GM19455 (cell line): Measurements from ENCODE around the gene DLGAP4.
"Not testable (repeated sequence)": the region's sequence is repeated elsewhere in the genome, so short reads cannot be mapped to it uniquely, and the experiment has no call there.

Experiments
- ATAC-seq: cut with Tn5 transposase; IDR thresholded peaks from one replicate; pipeline ENCODE4 v1.9.1; 2021; ENCODE audit not compliant: unreplicated experiment

The DLGAP4 gene

DNA sequence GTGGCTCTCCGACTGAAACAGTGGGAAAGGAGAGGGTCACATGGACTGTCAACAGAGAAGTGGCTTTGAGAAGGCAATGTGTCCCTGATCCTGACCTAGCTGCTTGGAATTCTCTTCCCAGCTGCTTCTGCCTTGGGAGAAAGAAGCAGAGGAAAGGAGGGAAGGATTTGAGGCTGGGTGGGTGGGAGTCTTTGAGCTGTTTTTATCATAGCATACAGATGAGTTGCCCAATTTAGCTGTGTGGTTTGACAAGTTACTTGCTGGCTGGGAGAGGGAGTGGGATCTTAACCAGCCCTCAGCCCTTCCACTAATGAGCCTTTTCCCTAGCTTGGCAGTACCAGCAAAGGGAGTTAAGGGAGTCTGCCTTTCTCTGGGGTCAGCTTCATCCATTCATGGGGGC lies 184.1 kb downstream of the DLGAP4 start:
- ATAC-seq = no peak

DNA sequence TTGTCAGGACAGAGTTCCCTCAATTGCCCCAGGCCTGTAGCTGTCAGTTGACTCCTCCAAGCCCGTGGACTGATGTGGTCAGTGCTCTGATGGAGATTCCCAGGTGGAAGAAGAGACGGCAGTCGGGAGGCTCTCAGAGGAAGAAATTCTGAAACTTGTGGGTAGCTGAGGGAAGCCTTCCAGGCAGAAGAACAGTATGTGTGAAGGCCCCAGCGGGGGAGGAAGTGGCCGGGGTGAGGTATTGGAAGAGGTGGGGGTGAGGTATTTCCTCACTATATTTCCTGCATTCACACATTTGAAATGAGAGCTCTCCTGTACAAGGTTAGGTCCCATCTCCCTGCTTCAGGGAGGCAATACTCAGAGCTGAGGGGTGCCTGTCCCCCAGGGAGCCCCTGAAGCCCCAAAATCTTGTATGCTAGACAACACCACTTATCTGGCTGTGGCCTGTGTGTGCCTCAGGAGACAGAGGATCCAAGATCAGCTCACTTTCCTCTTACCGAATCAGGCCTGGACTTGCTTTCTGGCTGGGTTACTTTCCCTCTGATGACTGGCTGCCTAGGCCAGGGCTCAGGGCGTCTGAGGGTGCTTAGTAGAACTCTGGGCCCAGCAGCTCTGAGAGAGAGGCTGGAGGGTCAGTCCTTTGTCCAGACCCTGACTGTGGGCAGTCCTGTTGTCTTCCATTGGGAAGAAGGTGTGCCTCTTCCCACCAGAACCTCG lies 185.9 kb downstream of the DLGAP4 start:
- ATAC-seq = no peak

GRCh38 chr20:36493051-36493800 lies 187.1 kb downstream of the DLGAP4 start:
- ATAC-seq = no peak

DNA sequence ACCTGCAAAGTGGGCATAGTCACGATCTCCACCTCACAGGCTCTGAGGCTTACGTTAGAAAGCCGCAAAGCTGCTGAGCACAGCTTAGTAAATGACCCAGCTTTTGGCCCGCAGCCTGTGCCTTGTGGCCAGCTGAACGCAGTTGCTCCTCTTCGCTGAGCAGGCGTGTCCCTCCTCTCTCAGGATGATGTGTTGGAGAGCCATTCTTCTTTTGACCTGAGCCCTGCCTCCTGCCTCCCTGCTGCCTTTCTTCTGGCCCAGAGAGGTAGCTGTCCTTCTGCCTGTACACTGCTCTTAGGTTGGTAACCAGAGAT lies 187.6 kb downstream of the DLGAP4 start:
- ATAC-seq = no peak

DNA sequence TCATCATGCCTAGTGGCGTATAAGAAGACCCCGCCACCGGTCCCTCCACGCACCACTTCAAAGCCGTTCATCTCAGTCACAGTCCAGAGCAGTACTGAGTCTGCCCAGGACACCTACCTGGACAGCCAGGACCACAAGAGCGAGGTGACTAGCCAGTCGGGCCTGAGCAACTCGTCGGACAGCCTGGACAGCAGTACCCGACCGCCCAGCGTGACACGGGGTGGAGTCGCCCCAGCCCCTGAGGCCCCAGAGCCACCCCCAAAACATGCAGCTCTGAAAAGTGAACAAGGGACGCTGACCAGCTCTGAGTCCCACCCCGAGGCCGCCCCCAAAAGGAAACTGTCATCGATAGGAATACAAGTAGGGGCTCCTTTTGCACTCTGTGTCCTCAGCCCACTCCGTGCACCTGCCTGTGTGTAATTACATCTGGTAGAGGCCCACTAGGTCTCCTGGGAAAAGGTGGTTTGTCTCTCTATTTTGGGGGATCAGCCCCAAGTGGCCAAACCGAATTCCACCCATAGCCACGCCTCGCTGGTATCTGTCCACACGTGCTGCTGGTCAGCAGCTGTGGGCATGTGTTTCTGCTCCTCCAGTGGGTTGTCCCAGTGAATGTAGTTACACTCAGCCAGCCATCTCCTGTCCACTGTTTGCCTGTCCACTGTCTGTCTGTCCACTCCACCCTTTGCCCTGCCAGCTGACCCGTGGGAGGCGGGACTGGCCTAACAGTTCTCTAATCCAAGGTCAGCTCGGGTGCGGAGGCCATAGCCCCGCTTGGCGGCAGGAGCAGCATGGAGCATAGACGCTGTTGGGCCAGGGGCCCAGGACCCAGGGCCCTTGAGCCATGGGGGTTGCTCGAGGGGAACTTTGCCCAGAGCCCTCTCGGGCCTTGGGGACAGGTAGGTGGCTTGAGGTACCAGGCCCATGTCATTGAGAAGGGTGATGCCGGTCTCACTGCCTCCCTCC lies 190.8 kb downstream of the DLGAP4 start:
- no peak for ATAC-seq

DNA sequence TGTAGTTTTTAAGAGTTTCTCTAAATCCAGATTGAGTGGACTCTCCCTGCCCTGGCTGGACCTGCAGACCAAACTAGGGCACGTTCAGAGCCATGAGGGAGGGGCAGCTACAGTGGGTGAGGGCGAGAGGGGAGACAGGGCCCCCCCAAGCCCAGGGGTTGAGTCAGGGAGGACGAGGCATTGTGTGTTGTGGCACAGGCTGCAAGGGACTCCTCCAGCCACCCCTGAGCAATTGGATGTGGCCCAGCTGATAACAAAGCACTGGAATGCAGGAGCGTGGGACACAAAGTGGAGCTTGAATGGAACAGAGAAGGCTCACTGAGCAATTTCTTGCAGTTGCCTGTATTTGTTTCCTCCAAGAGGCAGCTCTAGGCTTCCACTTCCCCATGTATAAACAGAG lies 191.7 kb downstream of the DLGAP4 start:
- no peak for ATAC-seq

- ATAC-seq = no peak
Observed at GRCh38 chr20:36498386-36499179, 192.4 kb downstream of the DLGAP4 start.

- no peak for ATAC-seq
Observed at GRCh38 chr20:36499211-36499610, 193.1 kb downstream of the DLGAP4 start.

DNA sequence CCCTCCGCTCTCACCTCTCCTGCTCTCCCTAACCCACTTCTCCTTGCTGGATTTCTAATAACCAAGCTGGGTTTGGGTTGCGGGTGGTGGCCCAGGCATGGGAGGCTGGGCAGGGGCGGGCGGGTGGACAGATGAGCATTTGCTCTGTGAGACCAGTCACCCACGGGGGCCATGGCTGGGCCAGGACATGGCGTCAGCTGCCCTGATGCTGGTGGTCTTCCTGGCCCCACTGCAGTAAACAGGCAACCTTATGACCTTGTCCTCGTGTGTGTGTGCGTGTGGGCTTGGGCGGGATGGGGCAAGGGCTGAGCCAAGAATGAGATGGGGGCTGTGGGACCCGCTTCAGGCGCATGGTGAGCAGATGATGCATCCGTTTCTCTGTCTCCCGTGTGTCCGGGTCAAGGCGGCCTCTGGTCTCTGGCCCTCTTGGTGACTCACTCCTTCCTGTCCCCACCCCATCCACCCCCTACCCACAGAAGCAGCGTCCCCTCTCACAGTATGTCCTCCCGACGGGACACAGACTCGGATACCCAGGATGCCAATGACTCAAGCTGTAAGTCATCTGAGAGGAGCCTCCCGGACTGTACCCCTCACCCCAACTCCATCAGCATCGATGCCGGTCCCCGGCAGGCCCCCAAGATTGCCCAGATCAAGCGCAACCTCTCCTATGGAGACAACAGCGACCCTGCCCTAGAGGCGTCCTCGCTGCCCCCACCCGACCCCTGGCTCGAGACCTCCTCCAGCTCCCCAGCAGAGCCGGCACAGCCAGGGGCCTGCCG lies 193.8 kb downstream of the DLGAP4 start:
- ATAC-seq = no peak

GRCh38 chr20:36501367-36502006 lies 195.3 kb downstream of the DLGAP4 start:
- ATAC-seq = no peak

DNA sequence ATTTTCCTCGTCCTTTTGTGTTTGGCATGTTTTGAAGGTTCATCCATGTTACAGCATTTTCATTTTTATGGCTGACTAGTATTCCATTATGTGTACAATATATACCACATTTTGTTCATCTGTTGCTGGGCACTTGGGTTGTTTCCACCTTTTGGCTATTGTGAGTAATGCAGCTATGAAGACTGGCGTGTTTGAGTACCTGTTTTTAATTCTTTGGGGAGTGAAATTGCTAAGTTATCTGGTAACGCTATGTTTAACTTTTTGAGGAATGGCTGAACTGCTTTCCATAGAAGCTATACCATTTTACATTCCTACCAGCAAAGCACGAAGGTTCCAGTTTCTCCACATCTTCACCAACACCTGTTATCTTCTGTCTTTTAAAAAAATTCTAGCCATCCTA lies 198.2 kb downstream of the DLGAP4 start:
- ATAC-seq = no peak

GRCh38 chr20:36506253-36506652 lies 200.1 kb downstream of the DLGAP4 start:
- ATAC-seq = no peak

DNA sequence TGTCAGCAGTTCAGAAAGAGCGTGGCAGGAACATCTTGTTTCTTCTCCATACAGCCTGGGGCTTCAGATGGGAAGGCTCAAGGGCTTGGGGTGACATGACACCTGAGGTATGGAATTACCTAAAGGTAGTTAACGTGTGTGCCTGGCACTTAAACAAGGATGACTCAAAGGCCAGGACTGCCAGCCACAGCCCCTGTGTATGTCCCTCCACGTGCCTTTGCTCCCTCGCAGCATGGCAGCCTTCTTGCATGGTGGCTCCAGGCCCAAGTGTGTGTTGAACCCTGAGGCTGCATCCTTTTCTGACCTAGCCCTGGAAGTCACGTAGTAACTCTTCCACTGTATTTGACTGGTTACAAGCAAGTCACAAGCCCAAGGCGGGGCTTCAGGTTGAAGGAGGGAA lies 201.6 kb downstream of the DLGAP4 start:
- no peak for ATAC-seq

GRCh38 chr20:36519012-36519719 lies 213.0 kb downstream of the DLGAP4 start:
- no peak for ATAC-seq

- no peak for ATAC-seq
Observed at GRCh38 chr20:36519944-36520343, 213.8 kb downstream of the DLGAP4 start.

DNA sequence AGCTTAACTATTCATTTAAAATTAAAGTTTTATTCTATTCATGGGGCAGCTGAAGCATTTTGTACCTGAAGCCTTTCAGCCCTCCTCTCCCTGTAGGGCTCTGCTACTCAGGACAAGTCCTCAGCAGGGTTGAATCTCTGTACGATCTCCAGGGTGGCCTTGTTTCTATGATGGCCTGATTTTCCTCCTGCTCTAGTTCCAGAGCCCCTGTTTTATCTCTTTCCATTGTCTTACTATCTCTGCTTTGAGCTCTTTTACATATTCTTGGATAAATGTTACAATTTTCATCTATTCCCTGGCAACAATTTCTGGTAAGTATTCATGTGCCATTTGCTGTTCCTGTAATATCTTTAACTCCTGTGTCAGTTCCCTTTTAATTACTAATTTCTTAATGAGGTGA lies 215.4 kb downstream of the DLGAP4 start:
- no peak for ATAC-seq

DNA sequence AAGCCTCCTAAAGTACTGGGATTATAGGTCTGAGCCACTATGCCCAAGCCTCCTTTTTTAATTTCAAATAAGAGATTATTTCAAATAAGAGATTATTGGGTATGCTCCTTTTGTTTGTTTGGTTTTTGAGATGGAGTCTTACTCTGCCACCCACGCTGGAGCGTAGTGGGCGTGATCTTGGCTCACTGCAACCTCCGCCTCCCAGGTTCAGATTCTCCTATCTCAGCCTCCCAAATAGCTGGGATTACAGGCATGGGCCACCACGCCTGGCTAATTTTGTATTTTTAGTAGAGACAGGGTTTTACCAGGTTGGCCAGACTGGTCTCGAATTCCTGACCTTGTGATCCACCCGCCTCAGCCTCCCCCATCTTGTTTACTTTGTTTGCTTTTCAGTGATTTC lies 216.3 kb downstream of the DLGAP4 start:
- not testable (repeated sequence) for ATAC-seq

GRCh38 chr20:36523341-36523740 lies 217.2 kb downstream of the DLGAP4 start:
- ATAC-seq = no peak
